HepG2 (cell line): ENCODE results near the gene GADL1. TPM values are rescaled to one million over a fixed set of nuclear protein-coding genes. Genes with fewer than 3 reads are reported as not detected.

Source experiments
- ARNT ChIP-seq: fragments of 450-650 bp; IDR thresholded peaks from 2 replicates; pipeline ENCODE4 v1.6.1; 2017
- BCL6 ChIP-seq: IDR thresholded peaks from 2 replicates; pipeline ENCODE4 v1.6.1; 2016; ENCODE audit warnings: missing genetic modification reagents, missing compliant biosample characterization
- CBFB ChIP-seq: sonication (generic); formaldehyde crosslinking; IDR thresholded peaks from 2 replicates; pipeline ENCODE4 v1.4.0; 2020; ENCODE audit warnings: missing genetic modification reagents
- FOXP1 ChIP-seq, 2 experiments: fragments of 450-650 bp in 1 of 2; IDR thresholded peaks; 2 replicates each; pipeline ENCODE4 v1.6.1; 2017 to 2018; ENCODE audit warnings: antibody characterized with exemption in 1 of 2
- HNRNPK ChIP-seq: fragments of 200-400 bp; formaldehyde crosslinking; IDR thresholded peaks from 2 replicates; pipeline ENCODE4 v1.6.1; 2018; ENCODE audit warnings: low read length, low read depth, moderate library complexity, mild to moderate bottlenecking; ENCODE audit not compliant: poor library complexity, severe bottlenecking
- JUND ChIP-seq: sonication (generic); formaldehyde crosslinking; IDR thresholded peaks from 2 replicates; pipeline ENCODE4 v1.8.0; 2022; ENCODE audit warnings: mild to moderate bottlenecking, missing genetic modification reagents
- KDM1A ChIP-seq: IDR thresholded peaks from 2 replicates; pipeline ENCODE4 v1.6.1; 2016; ENCODE audit warnings: missing compliant biosample characterization
- KLF9 ChIP-seq: IDR thresholded peaks from 2 replicates; pipeline ENCODE4 v1.6.1; 2016; ENCODE audit warnings: low read depth
- RAD51 ChIP-seq: fragments of 450-650 bp; IDR thresholded peaks from 2 replicates; pipeline ENCODE4 v1.6.1; 2016; ENCODE audit warnings: borderline replicate concordance
- RELA ChIP-seq: sonication (generic); formaldehyde crosslinking; IDR thresholded peaks from 2 replicates; pipeline ENCODE4 v1.4.0; 2020; ENCODE audit warnings: missing genetic modification reagents
- SMYD3 ChIP-seq: sonication (generic); formaldehyde crosslinking; IDR thresholded peaks from 2 replicates; pipeline ENCODE4 v1.8.1; 2023; ENCODE audit warnings: mild to moderate bottlenecking, missing genetic modification reagents
- SYNCRIP ChIP-seq: fragments of 200-400 bp; formaldehyde crosslinking; IDR thresholded peaks from 2 replicates; pipeline ENCODE4 v1.6.1; 2018; ENCODE audit warnings: mild to moderate bottlenecking, low read depth, low read length; ENCODE audit not compliant: insufficient read depth
- THYN1 ChIP-seq: sonication (generic); formaldehyde crosslinking; IDR thresholded peaks from 2 replicates; pipeline ENCODE4 v1.8.1; 2023; ENCODE audit warnings: low read depth, mild to moderate bottlenecking, moderate library complexity, missing genetic modification reagents, borderline replicate concordance
- ZEB1 ChIP-seq: IDR thresholded peaks from 2 replicates; pipeline ENCODE4 v1.6.1; 2012; ENCODE audit warnings: mild to moderate bottlenecking, low read depth, inconsistent platforms; ENCODE audit not compliant: insufficient replicate concordance
- ZNF446 ChIP-seq: sonication (generic); formaldehyde crosslinking; IDR thresholded peaks from 2 replicates; pipeline ENCODE4 v1.5.0; 2020; ENCODE audit warnings: mild to moderate bottlenecking, missing genetic modification reagents
- ZNF501 ChIP-seq: sonication (generic); formaldehyde crosslinking; IDR thresholded peaks from 2 replicates; pipeline ENCODE4 v1.5.1; 2020; ENCODE audit warnings: mild to moderate bottlenecking, moderate library complexity, missing genetic modification reagents
- ZNF567 ChIP-seq: sonication (generic); formaldehyde crosslinking; IDR thresholded peaks from 2 replicates; pipeline ENCODE4 v1.8.1; 2023; ENCODE audit warnings: mild to moderate bottlenecking, missing genetic modification reagents, borderline replicate concordance
- ZNF577 ChIP-seq: sonication (generic); formaldehyde crosslinking; IDR thresholded peaks from 2 replicates; pipeline ENCODE4 v1.4.0; 2020; ENCODE audit warnings: mild to moderate bottlenecking, low read depth, missing genetic modification reagents, borderline replicate concordance
- ZNF720 ChIP-seq: sonication (generic); formaldehyde crosslinking; IDR thresholded peaks from 2 replicates; pipeline ENCODE4 v1.4.0; 2020; ENCODE audit warnings: missing genetic modification reagents
- ZNF781 ChIP-seq: sonication (generic); formaldehyde crosslinking; IDR thresholded peaks from 2 replicates; pipeline ENCODE4 v1.5.1; 2020; ENCODE audit warnings: borderline replicate concordance, mild to moderate bottlenecking, missing genetic modification reagents; ENCODE audit errors: not compliant biosample characterization
- polyA plus RNA-seq, 8 experiments: library from polyadenylated mRNA; depleted of rRNA in 3 of 8; stranded (reverse) in 7 of 8; unstranded in 1 of 8; fragments of >200 nt; fragmentation: Illumina TruSeq in 4 of 8; extraction: Trizol in 4 of 8; gene quantifications; 2 replicates each; pipeline versions ENCODE4 v1.2.1 to v1.2.3, GENCODE V29; 2011 to 2016; ENCODE audit warnings: low read depth in 4 of 8, missing spikeins in 1 of 8, mixed read lengths in 1 of 8; ENCODE audit not compliant: insufficient read depth in 1 of 8
- total RNA-seq, 5 experiments: library from RNA; depleted of rRNA; stranded (reverse); fragments of >200 nt; fragmentation: Illumina TruSeq; extraction: Trizol; gene quantifications; 2 replicates each; pipeline ENCODE4 v1.2.3, GENCODE V29; 2016; ENCODE audit warnings: low read depth in 1 of 5
- TF ChIP-seq, protein P1 (sequence below): sonication (generic); formaldehyde crosslinking; IDR thresholded peaks from 2 replicates; pipeline ENCODE4 v1.4.0; 2020; ENCODE audit warnings: missing genetic modification reagents
- TF ChIP-seq, protein P2 (sequence below): sonication (generic); formaldehyde crosslinking; IDR thresholded peaks from 2 replicates; pipeline ENCODE4 v1.8.1; 2023; ENCODE audit warnings: mild to moderate bottlenecking, missing genetic modification reagents
- TF ChIP-seq, protein P3 (sequence below): IDR thresholded peaks from 2 replicates; pipeline ENCODE4 v1.6.1; 2012; ENCODE audit warnings: low read depth, low read length, improper control_type of control experiment
- TF ChIP-seq, protein P4 (sequence below): sonication (generic); formaldehyde crosslinking; IDR thresholded peaks from 2 replicates; pipeline ENCODE4 v1.4.0; 2020; ENCODE audit warnings: missing genetic modification reagents
- TF ChIP-seq, protein P5 (sequence below): sonication (generic); formaldehyde crosslinking; IDR thresholded peaks from 2 replicates; pipeline ENCODE4 v1.5.0; 2020; ENCODE audit warnings: missing genetic modification reagents

GADL1 gene
- total and polyA plus RNA-seq, 2 of the 13 experiments (the other 11 are each of a cell fraction or from before 2014, with no cell fraction given) = not detected

DNA sequence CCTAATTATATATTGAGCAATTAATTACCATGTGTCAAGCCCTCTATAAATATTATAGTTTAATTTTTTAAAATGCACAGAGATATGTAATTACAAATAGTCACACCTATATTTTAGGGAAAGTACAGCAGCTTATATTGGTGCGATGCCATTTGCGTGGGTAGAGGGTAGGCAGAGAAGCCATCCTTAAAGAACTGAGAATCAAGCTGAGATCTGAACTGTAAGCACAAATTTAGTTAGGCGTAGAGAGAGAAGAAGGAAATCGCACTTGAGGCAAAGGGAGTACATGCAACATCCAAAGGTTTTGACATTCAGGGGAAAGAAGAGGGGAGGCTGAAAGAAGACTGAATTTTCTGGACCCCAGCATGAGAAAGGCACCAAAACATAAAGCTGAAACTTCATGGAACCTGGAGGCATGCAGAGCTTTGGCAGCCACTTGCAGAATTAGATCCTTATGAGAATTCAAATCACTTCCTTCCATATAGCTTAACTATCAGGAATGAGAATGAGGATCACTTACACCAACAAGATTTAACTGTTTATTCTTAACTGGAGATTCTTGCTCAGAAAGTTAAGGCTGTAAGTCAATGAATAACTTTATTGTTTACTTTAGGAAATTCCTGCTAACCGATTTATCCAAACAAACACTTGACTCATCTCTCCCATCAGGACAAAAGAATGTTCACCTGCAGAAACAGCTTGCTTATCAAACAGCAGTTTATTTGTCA is 173.7 kb downstream of the GADL1 start (continued):
- TF ChIP-seq, protein P1, sequence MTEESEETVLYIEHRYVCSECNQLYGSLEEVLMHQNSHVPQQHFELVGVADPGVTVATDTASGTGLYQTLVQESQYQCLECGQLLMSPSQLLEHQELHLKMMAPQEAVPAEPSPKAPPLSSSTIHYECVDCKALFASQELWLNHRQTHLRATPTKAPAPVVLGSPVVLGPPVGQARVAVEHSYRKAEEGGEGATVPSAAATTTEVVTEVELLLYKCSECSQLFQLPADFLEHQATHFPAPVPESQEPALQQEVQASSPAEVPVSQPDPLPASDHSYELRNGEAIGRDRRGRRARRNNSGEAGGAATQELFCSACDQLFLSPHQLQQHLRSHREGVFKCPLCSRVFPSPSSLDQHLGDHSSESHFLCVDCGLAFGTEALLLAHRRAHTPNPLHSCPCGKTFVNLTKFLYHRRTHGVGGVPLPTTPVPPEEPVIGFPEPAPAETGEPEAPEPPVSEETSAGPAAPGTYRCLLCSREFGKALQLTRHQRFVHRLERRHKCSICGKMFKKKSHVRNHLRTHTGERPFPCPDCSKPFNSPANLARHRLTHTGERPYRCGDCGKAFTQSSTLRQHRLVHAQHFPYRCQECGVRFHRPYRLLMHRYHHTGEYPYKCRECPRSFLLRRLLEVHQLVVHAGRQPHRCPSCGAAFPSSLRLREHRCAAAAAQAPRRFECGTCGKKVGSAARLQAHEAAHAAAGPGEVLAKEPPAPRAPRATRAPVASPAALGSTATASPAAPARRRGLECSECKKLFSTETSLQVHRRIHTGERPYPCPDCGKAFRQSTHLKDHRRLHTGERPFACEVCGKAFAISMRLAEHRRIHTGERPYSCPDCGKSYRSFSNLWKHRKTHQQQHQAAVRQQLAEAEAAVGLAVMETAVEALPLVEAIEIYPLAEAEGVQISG (CRISPR knock-in tag) = no peak
- no peak for TF ChIP-seq CBFB (CRISPR knock-in tag)
- TF ChIP-seq ZEB1 = peak; percentile 79
- TF ChIP-seq RAD51 = no peak
- no peak for TF ChIP-seq SMYD3 (CRISPR knock-in tag)
- TF ChIP-seq KDM1A (CRISPR knock-in tag) = no peak
- peak; percentile 52; the same call in 1 of the 2 replicates for TF ChIP-seq BCL6
- TF ChIP-seq ZNF781 = no peak
- no peak for TF ChIP-seq ZNF567 (CRISPR knock-in tag)
- no peak for TF ChIP-seq SYNCRIP
- TF ChIP-seq, protein P2, sequence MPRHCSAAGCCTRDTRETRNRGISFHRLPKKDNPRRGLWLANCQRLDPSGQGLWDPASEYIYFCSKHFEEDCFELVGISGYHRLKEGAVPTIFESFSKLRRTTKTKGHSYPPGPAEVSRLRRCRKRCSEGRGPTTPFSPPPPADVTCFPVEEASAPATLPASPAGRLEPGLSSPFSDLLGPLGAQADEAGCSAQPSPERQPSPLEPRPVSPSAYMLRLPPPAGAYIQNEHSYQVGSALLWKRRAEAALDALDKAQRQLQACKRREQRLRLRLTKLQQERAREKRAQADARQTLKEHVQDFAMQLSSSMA (CRISPR knock-in tag) = no peak
- no peak for TF ChIP-seq ZNF501 (CRISPR knock-in tag)
- TF ChIP-seq ZNF577 (CRISPR knock-in tag) = no peak
- TF ChIP-seq ARNT = no peak
- no peak for TF ChIP-seq KLF9 (CRISPR knock-in tag)
- TF ChIP-seq, protein P3, sequence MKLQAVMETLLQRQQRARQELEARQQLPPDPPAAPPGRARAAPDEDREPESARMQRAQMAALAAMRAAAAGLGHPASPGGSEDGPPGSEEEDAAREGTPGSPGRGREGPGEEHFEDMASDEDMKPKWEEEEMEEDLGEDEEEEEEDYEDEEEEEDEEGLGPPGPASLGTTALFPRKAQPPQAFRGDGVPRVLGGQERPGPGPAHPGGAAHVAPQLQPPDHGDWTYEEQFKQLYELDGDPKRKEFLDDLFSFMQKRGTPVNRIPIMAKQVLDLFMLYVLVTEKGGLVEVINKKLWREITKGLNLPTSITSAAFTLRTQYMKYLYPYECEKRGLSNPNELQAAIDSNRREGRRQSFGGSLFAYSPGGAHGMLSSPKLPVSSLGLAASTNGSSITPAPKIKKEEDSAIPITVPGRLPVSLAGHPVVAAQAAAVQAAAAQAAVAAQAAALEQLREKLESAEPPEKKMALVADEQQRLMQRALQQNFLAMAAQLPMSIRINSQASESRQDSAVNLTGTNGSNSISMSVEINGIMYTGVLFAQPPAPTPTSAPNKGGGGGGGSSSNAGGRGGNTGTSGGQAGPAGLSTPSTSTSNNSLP = peak; percentile 96
- TF ChIP-seq THYN1 (CRISPR knock-in tag) = no peak
- TF ChIP-seq ZNF720 (CRISPR knock-in tag) = no peak
- no peak for TF ChIP-seq ZNF446 (CRISPR knock-in tag)
- TF ChIP-seq, protein P4, sequence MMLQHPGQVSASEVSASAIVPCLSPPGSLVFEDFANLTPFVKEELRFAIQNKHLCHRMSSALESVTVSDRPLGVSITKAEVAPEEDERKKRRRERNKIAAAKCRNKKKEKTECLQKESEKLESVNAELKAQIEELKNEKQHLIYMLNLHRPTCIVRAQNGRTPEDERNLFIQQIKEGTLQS (CRISPR knock-in tag) = peak; percentile 68; the same call in 1 of the 2 replicates
- no peak for TF ChIP-seq HNRNPK
- TF ChIP-seq JUND (CRISPR knock-in tag) = peak; percentile 68; the same call in 1 of the 2 replicates
- no peak for TF ChIP-seq RELA (CRISPR knock-in tag)
- TF ChIP-seq, protein P5, sequence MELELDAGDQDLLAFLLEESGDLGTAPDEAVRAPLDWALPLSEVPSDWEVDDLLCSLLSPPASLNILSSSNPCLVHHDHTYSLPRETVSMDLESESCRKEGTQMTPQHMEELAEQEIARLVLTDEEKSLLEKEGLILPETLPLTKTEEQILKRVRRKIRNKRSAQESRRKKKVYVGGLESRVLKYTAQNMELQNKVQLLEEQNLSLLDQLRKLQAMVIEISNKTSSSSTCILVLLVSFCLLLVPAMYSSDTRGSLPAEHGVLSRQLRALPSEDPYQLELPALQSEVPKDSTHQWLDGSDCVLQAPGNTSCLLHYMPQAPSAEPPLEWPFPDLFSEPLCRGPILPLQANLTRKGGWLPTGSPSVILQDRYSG (CRISPR knock-in tag) = no peak
- TF ChIP-seq FOXP1 (IDR thresholded peaks at IDR 0.05) = peak; percentile 26; the same call in 1 of the 2 replicates
- TF ChIP-seq FOXP1 (CRISPR knock-in tag; IDR thresholded peaks at IDR 0.05) = peak; percentile 92
